ENCODE results near the gene PLEKHJ1. TPM values are rescaled to one million over a fixed set of nuclear protein-coding genes. Genes with fewer than 3 reads are reported as not detected.

The PLEKHJ1 gene
- total and polyA plus RNA-seq, 4 donors: 22.2 to 44.5 (median 37.0) TPM

DNA sequence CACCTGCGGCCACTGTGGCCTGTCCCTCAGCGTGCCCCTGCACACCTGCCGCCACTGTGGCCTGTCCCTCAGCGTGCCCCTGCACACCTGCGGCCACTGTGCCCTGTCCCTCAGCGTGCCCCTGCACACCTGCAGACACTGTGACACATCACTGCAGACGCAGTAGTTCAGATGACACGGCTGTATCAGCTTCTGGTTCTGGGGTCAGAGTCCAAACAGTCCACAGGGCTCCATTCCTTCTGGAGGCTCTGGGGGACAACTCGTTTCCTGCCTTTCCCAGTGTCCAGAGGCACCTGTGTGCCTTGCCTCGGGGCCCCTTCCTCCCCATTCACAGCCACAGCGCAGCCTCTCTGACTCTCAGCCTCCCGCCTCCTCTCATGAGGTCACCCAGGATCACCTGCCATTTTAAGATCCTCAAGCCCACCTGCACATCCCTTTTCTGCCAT is 6.0 kb upstream of the PLEKHJ1 start (continued):
- TF ChIP-seq, protein P1, sequence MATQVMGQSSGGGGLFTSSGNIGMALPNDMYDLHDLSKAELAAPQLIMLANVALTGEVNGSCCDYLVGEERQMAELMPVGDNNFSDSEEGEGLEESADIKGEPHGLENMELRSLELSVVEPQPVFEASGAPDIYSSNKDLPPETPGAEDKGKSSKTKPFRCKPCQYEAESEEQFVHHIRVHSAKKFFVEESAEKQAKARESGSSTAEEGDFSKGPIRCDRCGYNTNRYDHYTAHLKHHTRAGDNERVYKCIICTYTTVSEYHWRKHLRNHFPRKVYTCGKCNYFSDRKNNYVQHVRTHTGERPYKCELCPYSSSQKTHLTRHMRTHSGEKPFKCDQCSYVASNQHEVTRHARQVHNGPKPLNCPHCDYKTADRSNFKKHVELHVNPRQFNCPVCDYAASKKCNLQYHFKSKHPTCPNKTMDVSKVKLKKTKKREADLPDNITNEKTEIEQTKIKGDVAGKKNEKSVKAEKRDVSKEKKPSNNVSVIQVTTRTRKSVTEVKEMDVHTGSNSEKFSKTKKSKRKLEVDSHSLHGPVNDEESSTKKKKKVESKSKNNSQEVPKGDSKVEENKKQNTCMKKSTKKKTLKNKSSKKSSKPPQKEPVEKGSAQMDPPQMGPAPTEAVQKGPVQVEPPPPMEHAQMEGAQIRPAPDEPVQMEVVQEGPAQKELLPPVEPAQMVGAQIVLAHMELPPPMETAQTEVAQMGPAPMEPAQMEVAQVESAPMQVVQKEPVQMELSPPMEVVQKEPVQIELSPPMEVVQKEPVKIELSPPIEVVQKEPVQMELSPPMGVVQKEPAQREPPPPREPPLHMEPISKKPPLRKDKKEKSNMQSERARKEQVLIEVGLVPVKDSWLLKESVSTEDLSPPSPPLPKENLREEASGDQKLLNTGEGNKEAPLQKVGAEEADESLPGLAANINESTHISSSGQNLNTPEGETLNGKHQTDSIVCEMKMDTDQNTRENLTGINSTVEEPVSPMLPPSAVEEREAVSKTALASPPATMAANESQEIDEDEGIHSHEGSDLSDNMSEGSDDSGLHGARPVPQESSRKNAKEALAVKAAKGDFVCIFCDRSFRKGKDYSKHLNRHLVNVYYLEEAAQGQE (IDR thresholded peaks at IDR 0.05): no peak
- TF ChIP-seq, protein P2, sequence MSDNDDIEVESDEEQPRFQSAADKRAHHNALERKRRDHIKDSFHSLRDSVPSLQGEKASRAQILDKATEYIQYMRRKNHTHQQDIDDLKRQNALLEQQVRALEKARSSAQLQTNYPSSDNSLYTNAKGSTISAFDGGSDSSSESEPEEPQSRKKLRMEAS (IDR thresholded peaks at IDR 0.05): no peak
- TF ChIP-seq NR2F2 (IDR thresholded peaks at IDR 0.05) (no peak), JUND (IDR thresholded peaks at IDR 0.05) (no peak)

DNA sequence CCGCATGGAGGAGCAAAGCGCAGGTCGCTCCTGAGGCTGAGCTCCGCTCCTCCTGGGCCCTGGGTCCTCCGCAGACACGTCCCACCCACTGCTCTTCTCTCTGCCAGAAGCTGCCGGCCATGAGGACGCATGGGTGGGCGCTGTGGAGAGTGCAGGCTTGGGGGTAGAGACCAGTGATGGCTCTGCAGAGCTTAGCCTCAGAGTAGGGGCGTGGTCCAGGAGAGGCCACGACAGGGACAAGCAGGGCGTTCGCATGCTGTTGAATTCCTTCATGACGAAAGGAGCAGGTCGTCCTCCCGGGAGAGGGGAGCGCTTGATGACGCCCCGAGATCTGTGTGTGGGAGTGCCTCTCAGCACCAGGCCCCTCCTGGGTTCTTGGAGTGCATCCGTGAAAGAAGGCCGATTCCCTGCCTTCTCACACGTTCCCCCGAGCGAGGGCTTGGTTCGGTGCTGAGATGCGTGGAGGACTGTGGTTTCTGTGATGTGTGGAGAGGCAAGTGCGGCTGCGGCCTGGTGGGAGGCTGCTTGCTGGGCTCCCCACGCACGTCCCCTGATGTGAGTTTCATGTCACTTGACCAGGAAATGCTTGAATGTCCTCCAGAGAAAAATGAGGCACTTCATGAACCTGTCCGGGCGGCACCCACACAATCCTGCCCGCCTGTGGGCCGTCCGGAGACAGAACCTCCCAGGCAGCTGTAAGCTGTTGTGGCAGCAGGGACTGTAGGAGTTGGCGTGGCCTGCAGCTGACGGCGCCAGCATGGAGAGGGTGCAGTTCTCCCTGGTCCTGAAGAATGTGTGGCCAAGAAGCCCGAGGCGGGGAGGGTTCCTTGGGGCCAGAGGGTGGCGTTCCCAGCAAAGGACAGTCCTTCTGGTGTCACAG is 5.0 kb upstream of the PLEKHJ1 start:
- Histone ChIP-seq H3K27me3 (ENCODE audit: control insufficient read depth in 4 of 4, insufficient read depth in 4 of 4, low read length in 3 of 4) (no peaks in the 10 kb centered on the region), H3K4me3 (ENCODE audit: low read depth in 1 of 3, low read length in 3 of 3) (no peak overlapping the region), H3K9ac (ENCODE audit: low read depth in 1 of 2, low read length in 2 of 2) (no peak overlapping the region), H3K36me3 (ENCODE audit: control insufficient read depth in 4 of 4, insufficient read depth in 3 of 4, low read depth in 1 of 4, low read length in 3 of 4) (peaks cover 10 to 26% (median 18%) of the 10 kb centered on the region in 4 donors), H3K27ac (ENCODE audit: low read depth in 1 of 2, low read length in 2 of 2) (no peak overlapping the region), H3K9me3 (ENCODE audit: control insufficient read depth in 4 of 4, low read length in 3 of 4) (no peaks in the 10 kb centered on the region), H3K4me1 (ENCODE audit: control insufficient read depth in 4 of 4, insufficient read depth in 4 of 4, low read length in 3 of 4) (peaks cover 20 to 49% (median 46%) of the 10 kb centered on the region in 4 donors)
- no peak for DNase-seq (ENCODE audit: low spot score)
- WGBS: 88% methylated on average over 41 of the region's 41 CpGs
- TF ChIP-seq RAD21 (IDR thresholded peaks at IDR 0.05): no peak
- TF ChIP-seq TAF1 (conservative IDR thresholded peaks at IDR 0.05): no peak
- TF ChIP-seq, protein P3, sequence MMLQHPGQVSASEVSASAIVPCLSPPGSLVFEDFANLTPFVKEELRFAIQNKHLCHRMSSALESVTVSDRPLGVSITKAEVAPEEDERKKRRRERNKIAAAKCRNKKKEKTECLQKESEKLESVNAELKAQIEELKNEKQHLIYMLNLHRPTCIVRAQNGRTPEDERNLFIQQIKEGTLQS (IDR thresholded peaks at IDR 0.05): no peak
- TF ChIP-seq, protein P4, sequence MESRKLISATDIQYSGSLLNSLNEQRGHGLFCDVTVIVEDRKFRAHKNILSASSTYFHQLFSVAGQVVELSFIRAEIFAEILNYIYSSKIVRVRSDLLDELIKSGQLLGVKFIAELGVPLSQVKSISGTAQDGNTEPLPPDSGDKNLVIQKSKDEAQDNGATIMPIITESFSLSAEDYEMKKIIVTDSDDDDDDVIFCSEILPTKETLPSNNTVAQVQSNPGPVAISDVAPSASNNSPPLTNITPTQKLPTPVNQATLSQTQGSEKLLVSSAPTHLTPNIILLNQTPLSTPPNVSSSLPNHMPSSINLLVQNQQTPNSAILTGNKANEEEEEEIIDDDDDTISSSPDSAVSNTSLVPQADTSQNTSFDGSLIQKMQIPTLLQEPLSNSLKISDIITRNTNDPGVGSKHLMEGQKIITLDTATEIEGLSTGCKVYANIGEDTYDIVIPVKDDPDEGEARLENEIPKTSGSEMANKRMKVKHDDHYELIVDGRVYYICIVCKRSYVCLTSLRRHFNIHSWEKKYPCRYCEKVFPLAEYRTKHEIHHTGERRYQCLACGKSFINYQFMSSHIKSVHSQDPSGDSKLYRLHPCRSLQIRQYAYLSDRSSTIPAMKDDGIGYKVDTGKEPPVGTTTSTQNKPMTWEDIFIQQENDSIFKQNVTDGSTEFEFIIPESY (IDR thresholded peaks at IDR 0.05): no peak
- TF ChIP-seq NR2F2 (IDR thresholded peaks at IDR 0.05): no peak
- TF ChIP-seq JUND (IDR thresholded peaks at IDR 0.05): no peak
- no peak for TF ChIP-seq RXRA (IDR thresholded peaks at IDR 0.05)
- TF ChIP-seq, protein P2 (IDR thresholded peaks at IDR 0.05): no peak
